Measurements from ENCODE around the gene KCNJ18.
"Not testable (repeated sequence)": the region's sequence is repeated elsewhere in the genome, so short reads cannot be mapped to it uniquely, and the experiment has no call there.

DNA sequence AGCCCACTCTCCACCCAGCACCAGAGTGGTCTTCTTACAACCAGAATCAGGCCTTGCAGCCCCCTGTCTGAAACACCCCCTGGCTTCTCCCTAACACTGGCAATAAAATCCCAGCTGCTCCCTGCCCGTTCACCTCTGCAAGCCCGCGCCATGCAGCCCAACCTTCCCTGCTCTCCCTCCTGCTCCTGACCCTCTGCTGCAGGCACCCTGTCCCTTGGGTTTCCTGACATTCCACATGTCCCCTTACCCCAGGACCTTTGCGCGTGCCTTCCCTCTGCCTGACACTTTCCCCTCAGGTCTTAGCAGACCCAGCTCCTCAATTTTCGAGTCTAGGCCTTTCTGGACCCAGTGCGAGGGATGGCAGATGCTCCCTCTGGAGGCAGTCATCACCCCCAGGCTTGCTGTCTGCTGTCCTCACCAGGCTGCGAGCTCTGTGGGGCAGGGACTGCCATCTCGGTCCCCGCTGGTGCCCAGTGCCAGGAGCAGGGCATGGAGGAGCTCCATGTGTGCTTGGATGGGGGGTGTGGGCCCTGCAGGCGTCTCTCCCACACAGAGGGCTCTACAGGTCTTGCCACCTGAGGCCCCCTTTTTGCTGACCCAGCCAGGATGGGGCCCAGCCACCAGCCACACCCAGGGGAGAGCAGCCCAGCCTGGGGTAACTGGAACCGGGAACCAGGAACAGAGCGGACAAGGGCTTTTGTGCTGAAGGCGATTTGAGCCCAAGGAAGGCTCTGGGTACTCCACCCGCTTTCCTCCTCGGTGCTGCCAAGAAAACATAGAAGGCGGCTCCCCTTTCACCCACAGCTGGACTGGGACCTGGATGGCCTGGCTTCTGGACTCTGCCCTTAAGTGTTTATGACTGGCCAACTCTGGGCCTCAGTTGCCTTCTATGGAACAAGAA, 15.6 kb downstream of the KCNJ18 start:
- not testable (repeated sequence) for TF ChIP-seq ZNF658 (tag by site-specific recombination; IDR thresholded peaks at IDR 0.05); ZBTB7A (tag by site-specific recombination; IDR thresholded peaks at IDR 0.05; ENCODE audit: low read depth); ZXDB (tag by site-specific recombination; IDR thresholded peaks at IDR 0.05); MYNN (tag by site-specific recombination; IDR thresholded peaks at IDR 0.05; ENCODE audit: borderline replicate concordance); ZNF184 (tag by site-specific recombination; IDR thresholded peaks at IDR 0.05); ZNF777 (tag by site-specific recombination; IDR thresholded peaks at IDR 0.05; ENCODE audit: borderline replicate concordance); ZNF768 (tag by site-specific recombination; IDR thresholded peaks at IDR 0.05); SP2 (tag by site-specific recombination; IDR thresholded peaks at IDR 0.05); ZFP37 (tag by site-specific recombination; IDR thresholded peaks at IDR 0.05)
- TF ChIP-seq, protein P1, sequence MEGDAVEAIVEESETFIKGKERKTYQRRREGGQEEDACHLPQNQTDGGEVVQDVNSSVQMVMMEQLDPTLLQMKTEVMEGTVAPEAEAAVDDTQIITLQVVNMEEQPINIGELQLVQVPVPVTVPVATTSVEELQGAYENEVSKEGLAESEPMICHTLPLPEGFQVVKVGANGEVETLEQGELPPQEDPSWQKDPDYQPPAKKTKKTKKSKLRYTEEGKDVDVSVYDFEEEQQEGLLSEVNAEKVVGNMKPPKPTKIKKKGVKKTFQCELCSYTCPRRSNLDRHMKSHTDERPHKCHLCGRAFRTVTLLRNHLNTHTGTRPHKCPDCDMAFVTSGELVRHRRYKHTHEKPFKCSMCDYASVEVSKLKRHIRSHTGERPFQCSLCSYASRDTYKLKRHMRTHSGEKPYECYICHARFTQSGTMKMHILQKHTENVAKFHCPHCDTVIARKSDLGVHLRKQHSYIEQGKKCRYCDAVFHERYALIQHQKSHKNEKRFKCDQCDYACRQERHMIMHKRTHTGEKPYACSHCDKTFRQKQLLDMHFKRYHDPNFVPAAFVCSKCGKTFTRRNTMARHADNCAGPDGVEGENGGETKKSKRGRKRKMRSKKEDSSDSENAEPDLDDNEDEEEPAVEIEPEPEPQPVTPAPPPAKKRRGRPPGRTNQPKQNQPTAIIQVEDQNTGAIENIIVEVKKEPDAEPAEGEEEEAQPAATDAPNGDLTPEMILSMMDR (tag by site-specific recombination; IDR thresholded peaks at IDR 0.05) = not testable (repeated sequence)
- TF ChIP-seq, protein P2, sequence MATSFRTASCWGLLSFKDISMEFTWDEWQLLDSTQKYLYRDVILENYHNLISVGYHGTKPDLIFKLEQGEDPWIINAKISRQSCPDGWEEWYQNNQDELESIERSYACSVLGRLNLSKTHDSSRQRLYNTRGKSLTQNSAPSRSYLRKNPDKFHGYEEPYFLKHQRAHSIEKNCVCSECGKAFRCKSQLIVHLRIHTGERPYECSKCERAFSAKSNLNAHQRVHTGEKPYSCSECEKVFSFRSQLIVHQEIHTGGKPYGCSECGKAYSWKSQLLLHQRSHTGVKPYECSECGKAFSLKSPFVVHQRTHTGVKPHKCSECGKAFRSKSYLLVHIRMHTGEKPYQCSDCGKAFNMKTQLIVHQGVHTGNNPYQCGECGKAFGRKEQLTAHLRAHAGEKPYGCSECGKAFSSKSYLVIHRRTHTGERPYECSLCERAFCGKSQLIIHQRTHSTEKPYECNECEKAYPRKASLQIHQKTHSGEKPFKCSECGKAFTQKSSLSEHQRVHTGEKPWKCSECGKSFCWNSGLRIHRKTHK (tag by site-specific recombination; IDR thresholded peaks at IDR 0.05) = not testable (repeated sequence)
- TF ChIP-seq, protein P3, sequence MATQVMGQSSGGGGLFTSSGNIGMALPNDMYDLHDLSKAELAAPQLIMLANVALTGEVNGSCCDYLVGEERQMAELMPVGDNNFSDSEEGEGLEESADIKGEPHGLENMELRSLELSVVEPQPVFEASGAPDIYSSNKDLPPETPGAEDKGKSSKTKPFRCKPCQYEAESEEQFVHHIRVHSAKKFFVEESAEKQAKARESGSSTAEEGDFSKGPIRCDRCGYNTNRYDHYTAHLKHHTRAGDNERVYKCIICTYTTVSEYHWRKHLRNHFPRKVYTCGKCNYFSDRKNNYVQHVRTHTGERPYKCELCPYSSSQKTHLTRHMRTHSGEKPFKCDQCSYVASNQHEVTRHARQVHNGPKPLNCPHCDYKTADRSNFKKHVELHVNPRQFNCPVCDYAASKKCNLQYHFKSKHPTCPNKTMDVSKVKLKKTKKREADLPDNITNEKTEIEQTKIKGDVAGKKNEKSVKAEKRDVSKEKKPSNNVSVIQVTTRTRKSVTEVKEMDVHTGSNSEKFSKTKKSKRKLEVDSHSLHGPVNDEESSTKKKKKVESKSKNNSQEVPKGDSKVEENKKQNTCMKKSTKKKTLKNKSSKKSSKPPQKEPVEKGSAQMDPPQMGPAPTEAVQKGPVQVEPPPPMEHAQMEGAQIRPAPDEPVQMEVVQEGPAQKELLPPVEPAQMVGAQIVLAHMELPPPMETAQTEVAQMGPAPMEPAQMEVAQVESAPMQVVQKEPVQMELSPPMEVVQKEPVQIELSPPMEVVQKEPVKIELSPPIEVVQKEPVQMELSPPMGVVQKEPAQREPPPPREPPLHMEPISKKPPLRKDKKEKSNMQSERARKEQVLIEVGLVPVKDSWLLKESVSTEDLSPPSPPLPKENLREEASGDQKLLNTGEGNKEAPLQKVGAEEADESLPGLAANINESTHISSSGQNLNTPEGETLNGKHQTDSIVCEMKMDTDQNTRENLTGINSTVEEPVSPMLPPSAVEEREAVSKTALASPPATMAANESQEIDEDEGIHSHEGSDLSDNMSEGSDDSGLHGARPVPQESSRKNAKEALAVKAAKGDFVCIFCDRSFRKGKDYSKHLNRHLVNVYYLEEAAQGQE (tag by site-specific recombination; IDR thresholded peaks at IDR 0.05) = not testable (repeated sequence)

All from HEK293 (cell line).